Activated CD4-positive, alpha-beta T cell treated with anti-CD3 and anti-CD28 coated beads, Interleukin-2, amount 50 U/mL, for 16 hours (primary cell): Measurements from ENCODE around the gene CYP2W1.
"Not testable (repeated sequence)": the region's sequence is repeated elsewhere in the genome, so short reads cannot be mapped to it uniquely, and the experiment has no call there.

ENCODE experiments used
- DNase-seq: peaks from one replicate; pipeline ENCODE4 v3.0.0-alpha.2; 2020

The CYP2W1 gene, protein sequence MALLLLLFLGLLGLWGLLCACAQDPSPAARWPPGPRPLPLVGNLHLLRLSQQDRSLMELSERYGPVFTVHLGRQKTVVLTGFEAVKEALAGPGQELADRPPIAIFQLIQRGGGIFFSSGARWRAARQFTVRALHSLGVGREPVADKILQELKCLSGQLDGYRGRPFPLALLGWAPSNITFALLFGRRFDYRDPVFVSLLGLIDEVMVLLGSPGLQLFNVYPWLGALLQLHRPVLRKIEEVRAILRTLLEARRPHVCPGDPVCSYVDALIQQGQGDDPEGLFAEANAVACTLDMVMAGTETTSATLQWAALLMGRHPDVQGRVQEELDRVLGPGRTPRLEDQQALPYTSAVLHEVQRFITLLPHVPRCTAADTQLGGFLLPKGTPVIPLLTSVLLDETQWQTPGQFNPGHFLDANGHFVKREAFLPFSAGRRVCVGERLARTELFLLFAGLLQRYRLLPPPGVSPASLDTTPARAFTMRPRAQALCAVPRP

DNA sequence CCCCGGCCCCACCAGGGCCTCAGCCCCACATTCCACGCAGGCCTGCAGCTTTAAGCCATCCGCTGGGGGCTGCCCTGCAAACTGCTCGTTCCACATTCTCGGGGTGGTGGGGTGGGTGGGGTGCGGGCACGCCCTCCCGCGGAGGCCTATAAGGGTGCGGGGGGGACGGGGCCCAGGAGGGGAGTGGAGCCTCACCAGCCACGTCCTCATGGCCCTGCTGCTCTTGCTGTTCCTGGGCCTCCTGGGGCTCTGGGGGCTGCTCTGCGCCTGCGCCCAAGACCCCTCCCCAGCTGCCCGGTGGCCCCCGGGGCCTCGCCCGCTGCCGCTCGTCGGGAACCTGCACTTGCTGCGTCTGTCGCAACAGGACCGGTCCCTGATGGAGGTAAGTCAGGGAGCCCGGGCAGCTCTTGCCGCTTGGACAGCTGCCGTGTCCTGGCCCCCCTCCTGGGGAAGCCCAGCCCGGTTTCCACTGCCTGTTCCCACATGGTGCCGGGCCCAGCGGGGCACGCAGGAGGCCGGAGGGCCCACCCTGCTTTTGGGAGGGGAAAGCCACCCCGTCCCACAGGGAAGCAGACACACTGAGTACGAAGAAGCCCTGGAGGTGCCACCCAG is at the start of gene CYP2W1:
Gene CYP2W1, plus strand, starts transcription at position 178 of the 612 bp plus-strand sequence. Its CDS starts 31 bp downstream, at position 209.
- no peak for DNase-seq

DNA sequence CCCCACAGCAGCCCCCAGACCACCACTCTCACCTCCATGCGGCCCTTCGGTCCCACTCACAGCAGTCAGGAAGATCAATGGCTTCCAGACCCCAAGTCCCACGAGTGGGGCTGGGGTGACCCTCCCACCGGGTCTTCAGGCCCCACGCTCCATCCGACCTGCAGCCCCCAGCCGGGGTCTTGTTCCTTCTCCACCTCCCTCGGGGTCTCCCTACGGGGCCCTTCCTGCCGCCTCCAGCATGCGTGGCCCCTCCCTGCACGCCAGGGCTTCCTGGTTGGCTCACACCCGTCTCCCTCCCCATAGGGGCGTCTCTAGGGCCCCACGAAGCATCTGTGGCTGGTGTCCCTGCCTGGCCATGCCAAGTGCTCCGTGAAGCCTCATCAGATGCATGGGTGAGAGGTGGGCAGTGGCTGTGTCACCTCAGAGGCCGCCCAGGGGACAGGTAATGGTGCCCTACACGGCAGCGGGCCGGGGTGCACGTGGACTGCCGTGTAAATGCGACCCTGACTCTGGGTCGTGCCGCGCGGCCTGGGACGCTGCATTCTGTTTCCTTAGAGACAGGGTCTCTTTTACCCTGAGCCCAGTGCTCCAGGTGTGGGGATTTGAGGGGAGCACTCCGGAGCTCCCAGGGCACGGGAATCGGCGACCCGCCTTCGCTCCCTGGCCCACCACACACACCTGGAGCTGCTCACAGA is 48.4 kb upstream of the CYP2W1 start:
- no peak for DNase-seq

- no peak for DNase-seq
These were observed 47.7 kb upstream of the CYP2W1 start for GRCh38 chr7:935164-935873.

GRCh38 chr7:935874-936385 is 47.1 kb upstream of the CYP2W1 start:
- DNase-seq: no peak

DNA sequence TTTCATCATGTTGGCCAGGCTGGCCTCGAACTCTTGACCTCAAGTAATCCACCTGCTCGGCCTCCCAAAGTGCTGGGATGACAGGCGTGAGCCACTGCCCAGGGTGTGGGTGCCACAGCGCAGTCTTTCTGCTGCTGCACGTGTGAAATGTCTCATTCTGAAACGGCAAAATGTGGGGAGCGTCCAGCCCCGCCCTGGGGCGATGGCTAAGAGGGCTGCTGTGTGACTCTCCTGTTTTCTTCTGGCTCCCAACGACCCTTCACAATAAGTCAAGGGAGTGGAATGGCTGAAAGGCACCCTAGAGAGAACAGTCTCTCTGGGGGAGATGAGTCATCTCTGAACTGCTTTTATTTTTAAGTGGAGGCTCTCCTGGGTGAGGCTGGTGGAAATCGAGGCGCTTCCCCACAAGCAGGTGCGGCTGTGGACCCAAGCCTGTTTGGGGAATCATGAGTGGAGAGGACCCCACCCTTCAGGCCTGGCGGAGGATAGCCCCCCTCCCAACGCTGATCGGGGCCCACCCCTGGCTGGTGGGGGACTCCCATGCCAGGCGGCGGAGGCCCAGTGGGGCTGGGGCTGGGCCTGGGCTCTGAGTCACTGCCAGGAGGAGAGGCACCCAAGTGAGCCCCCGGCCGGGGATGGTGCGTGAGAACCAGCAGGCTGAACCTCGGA is 46.5 kb upstream of the CYP2W1 start:
- peak; percentile 82 for DNase-seq

GRCh38 chr7:937856-938484 is 45.0 kb upstream of the CYP2W1 start:
- no peak for DNase-seq

DNA sequence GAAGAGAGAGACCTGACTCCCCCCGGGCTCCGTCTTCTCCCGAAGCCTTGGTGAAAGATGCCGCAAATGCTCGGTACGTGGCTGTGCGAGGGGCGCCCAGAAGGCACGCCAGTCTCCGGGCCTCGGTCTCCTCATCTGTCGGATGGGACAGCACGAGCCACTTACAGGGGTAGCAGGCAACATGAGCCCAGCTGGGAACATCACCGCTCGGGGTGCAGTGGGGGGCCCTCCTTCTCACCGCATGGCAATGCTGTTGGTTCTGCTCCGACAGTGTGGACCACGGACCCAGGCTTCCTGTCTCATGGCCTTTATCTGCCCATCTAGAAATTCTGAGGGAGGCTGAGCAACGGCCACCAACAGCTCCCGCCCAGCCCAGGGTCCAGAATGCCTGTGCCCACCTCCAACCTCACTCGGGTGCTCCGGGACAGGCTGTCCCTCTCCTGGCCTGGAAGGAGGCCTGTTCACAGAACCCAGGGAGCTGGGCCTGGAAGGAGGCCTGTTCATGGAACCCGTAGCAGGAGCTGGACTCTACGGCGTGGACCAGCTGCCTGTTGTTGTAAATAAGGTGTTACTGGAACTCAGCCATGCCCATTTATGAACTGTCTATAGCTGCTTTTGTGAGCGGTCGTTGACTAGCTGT is 44.3 kb upstream of the CYP2W1 start:
- DNase-seq: no peak

- DNase-seq: no peak
These were observed 43.1 kb upstream of the CYP2W1 start for GRCh38 chr7:939843-940242.

DNA sequence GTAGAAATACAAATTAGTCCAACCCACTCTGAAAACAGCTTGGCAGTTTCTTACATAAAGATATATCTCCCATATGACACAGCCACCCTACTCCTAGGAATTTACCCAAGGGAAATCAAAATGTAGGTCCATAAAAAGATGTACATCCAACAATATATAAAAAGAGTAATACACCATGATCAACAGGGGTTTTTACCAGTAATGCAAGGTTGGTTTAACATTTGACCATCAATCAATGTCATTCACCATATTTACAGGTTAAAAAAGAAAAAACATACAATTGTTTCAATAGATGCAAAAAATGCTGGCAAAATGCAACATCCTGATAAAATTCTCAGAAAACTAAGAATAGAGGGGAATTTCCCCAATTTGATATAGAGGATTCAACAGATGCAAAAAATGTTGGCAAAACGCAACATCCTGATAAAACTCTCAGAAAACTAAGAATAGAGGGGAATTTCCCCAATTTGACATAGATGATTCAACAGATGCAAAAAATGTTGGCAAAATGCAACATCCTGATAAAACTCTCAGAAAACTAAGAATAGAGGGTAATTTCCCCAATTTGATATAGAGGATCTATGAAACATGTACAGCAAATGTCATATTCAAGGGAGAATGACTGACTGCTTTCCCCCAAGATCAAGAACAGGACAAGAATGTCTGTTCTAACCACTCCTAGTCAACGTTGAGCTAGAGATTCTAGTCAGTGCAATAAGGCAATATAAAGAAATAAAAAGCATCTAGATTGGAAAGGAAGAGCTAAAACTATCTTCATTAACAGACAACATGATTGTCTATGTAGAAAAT is 42.2 kb upstream of the CYP2W1 start:
- no peak for DNase-seq

GRCh38 chr7:943793-944192 is 39.2 kb upstream of the CYP2W1 start:
- not testable (repeated sequence) for DNase-seq

- DNase-seq: no peak
These were observed 38.2 kb upstream of the CYP2W1 start for GRCh38 chr7:944744-945143.

- no peak for DNase-seq
These were observed 37.8 kb upstream of the CYP2W1 start for GRCh38 chr7:945147-945555.

GRCh38 chr7:945556-946255 is 37.3 kb upstream of the CYP2W1 start:
- DNase-seq: no peak

GRCh38 chr7:946256-946996 is 36.6 kb upstream of the CYP2W1 start:
- no peak for DNase-seq

- no peak for DNase-seq
These were observed 35.4 kb upstream of the CYP2W1 start for GRCh38 chr7:947391-948210.

GRCh38 chr7:949021-949934 is 33.7 kb upstream of the CYP2W1 start:
- no peak for DNase-seq
